Smooth muscle cell (in vitro differentiated cells): ENCODE results near the gene NCCRP1. TPM values are rescaled to one million over a fixed set of nuclear protein-coding genes. Genes with fewer than 3 reads are reported as not detected.
"Not testable (repeated sequence)": the region's sequence is repeated elsewhere in the genome, so short reads cannot be mapped to it uniquely, and the experiment has no call there.

Experiments used
- DNase-seq: peaks from one replicate; lab custom pipeline; 2025; ENCODE audit not compliant: unreplicated experiment; lab: John Stamatoyannopoulos, UW
- H2AFZ ChIP-seq: fragments of 200-600 bp; sonication (generic); 2 replicates; pipeline ENCODE4 v1.6.0; 2016; ENCODE audit warnings: antibody characterized with exemption, low read depth, mild to moderate bottlenecking
- H3F3A ChIP-seq: fragments of 200-600 bp; sonication (generic); 2 replicates; pipeline ENCODE4 v1.6.0; 2017; ENCODE audit warnings: antibody characterized with exemption, low read depth
- H3K27ac ChIP-seq: fragments of 200-600 bp; sonication (generic); 2 replicates; pipeline ENCODE4 v1.5.1; 2016; ENCODE audit warnings: low read depth, mild to moderate bottlenecking
- H3K27me3 ChIP-seq: fragments of 200-600 bp; sonication (generic); 2 replicates; pipeline ENCODE4 v1.6.1; 2016; ENCODE audit warnings: low read depth, mild to moderate bottlenecking
- H3K36me3 ChIP-seq: fragments of 200-600 bp; sonication (generic); 2 replicates; pipeline ENCODE4 v1.5.1; 2016; ENCODE audit warnings: low read depth
- H3K4me1 ChIP-seq: fragments of 200-600 bp; sonication (generic); 2 replicates; pipeline ENCODE4 v1.5.1; 2016; ENCODE audit warnings: low read depth
- H3K4me2 ChIP-seq: fragments of 200-600 bp; sonication (generic); 2 replicates; pipeline ENCODE4 v1.6.0; 2016; ENCODE audit warnings: mild to moderate bottlenecking
- H3K4me3 ChIP-seq: fragments of 200-600 bp; sonication (generic); 2 replicates; pipeline ENCODE4 v1.5.1; 2016; ENCODE audit warnings: mild to moderate bottlenecking
- H3K79me2 ChIP-seq: fragments of 200-600 bp; sonication (generic); 2 replicates; pipeline ENCODE4 v1.6.0; 2016; ENCODE audit warnings: low read depth, mild to moderate bottlenecking
- H3K9ac ChIP-seq: fragments of 200-600 bp; sonication (generic); 2 replicates; pipeline ENCODE4 v1.6.0; 2016; ENCODE audit warnings: low read depth
- H3K9me3 ChIP-seq: fragments of 200-600 bp; sonication (generic); replicated peaks from 2 replicates; pipeline ENCODE4 v1.5.1; 2016; ENCODE audit warnings: low read depth
- H4K20me1 ChIP-seq: fragments of 200-600 bp; sonication (generic); 2 replicates; pipeline ENCODE4 v1.6.0; 2016; ENCODE audit warnings: low read depth
- CTCF ChIP-seq: fragments of 200-600 bp; sonication (generic); IDR thresholded peaks from 2 replicates; pipeline ENCODE4 v1.5.1; 2017; ENCODE audit warnings: borderline replicate concordance, mild to moderate bottlenecking, antibody characterized with exemption; ENCODE audit not compliant: insufficient read depth, poor library complexity, severe bottlenecking
- WGBS: methylation state at CpG from one replicate; pipeline ENCODE4 v1.1.7; 2016; ENCODE audit warnings: low lambda C conversion rate; 5-methylcytosine and 5-hydroxymethylcytosine counted together
- polyA plus RNA-seq: library from polyadenylated mRNA; unstranded; fragments of >200 nt; fragmentation: Nextera tagmentation; extraction: Ambion mirVana; gene quantifications from 2 replicates; pipeline ENCODE4 v1.2.1, GENCODE V29; 2016
- total RNA-seq: library from RNA; depleted of rRNA; stranded (reverse); fragments of >200 nt; gene quantifications from 2 replicates; pipeline ENCODE4 v1.2.3, GENCODE V29; 2014

NCCRP1 gene
- total and polyA plus RNA-seq, 2 experiments from 2014 or later, result 1.5 to 4.0 TPM

- 87% methylated on average over 15 of the region's 15 CpGs for WGBS
- H3K9ac ChIP-seq, result no peak overlapping the region
- no peak for TF ChIP-seq CTCF
- H3K4me1 ChIP-seq, result no peaks in the 10 kb centered on the region
- no peak overlapping the region for H3K27ac ChIP-seq
- H3K27me3 ChIP-seq, result no peaks in the 10 kb centered on the region
- no peak overlapping the region for H3K4me2 ChIP-seq
- H3K4me3 ChIP-seq, result no peak overlapping the region
- H3K36me3 ChIP-seq, result no peaks in the 10 kb centered on the region
- no peak for DNase-seq
- no peak overlapping the region for H2AFZ ChIP-seq
- no peaks in the 10 kb centered on the region for H3F3A ChIP-seq
- H4K20me1 ChIP-seq, result no peaks in the 10 kb centered on the region
- no peaks in the 10 kb centered on the region for H3K9me3 ChIP-seq
- no peaks in the 10 kb centered on the region for H3K79me2 ChIP-seq
Measured at GRCh38 chr19:39218230-39219007, 21.7 kb downstream of the NCCRP1 start.

- not testable (repeated sequence) for H3K27me3 ChIP-seq, H2AFZ ChIP-seq, H3K4me2 ChIP-seq, H4K20me1 ChIP-seq, H3K79me2 ChIP-seq, H3K9ac ChIP-seq, DNase-seq, H3K4me3 ChIP-seq, H3F3A ChIP-seq, H3K9me3 ChIP-seq, H3K36me3 ChIP-seq, H3K27ac ChIP-seq, H3K4me1 ChIP-seq
- WGBS, result 77% methylated on average over 10 of the region's 10 CpGs
Measured at GRCh38 chr19:39219108-39219507, 22.3 kb downstream of the NCCRP1 start.

- no peaks in the 10 kb centered on the region for H3K4me1 ChIP-seq
- no peaks in the 10 kb centered on the region for H3K9me3 ChIP-seq
- TF ChIP-seq CTCF, result no peak
- no peaks in the 10 kb centered on the region for H3K36me3 ChIP-seq
- 31% methylated on average over 4 of the region's 4 CpGs for WGBS
- H3F3A ChIP-seq, result no peaks in the 10 kb centered on the region
- H2AFZ ChIP-seq, result no peak overlapping the region
- H3K79me2 ChIP-seq, result no peaks in the 10 kb centered on the region
- H3K9ac ChIP-seq, result no peak overlapping the region
- H3K27ac ChIP-seq, result no peak overlapping the region
- H3K27me3 ChIP-seq, result no peaks in the 10 kb centered on the region
- H3K4me2 ChIP-seq, result no peak overlapping the region
- H3K4me3 ChIP-seq, result no peak overlapping the region
- no peak for DNase-seq
- no peaks in the 10 kb centered on the region for H4K20me1 ChIP-seq
Measured at GRCh38 chr19:39223703-39224279, 27.0 kb downstream of the NCCRP1 start.

- H3K4me3 ChIP-seq, result no peak overlapping the region
- H3K27ac ChIP-seq, result no peak overlapping the region
- no peak for TF ChIP-seq CTCF
- 33% methylated on average over 3 of the region's 3 CpGs for WGBS
- H2AFZ ChIP-seq, result no peak overlapping the region
- H3K4me1 ChIP-seq, result no peaks in the 10 kb centered on the region
- no peaks in the 10 kb centered on the region for H3K36me3 ChIP-seq
- H3K9me3 ChIP-seq, result no peaks in the 10 kb centered on the region
- no peaks in the 10 kb centered on the region for H3K79me2 ChIP-seq
- H4K20me1 ChIP-seq, result no peaks in the 10 kb centered on the region
- DNase-seq, result no peak
- H3K4me2 ChIP-seq, result no peak overlapping the region
- peaks cover 6% of the 10 kb centered on the region for H3K27me3 ChIP-seq
- no peaks in the 10 kb centered on the region for H3F3A ChIP-seq
- no peak overlapping the region for H3K9ac ChIP-seq
Measured at GRCh38 chr19:39224910-39225309, 28.1 kb downstream of the NCCRP1 start.
